ENCODE measurements around the gene CCM2L.

DNA sequence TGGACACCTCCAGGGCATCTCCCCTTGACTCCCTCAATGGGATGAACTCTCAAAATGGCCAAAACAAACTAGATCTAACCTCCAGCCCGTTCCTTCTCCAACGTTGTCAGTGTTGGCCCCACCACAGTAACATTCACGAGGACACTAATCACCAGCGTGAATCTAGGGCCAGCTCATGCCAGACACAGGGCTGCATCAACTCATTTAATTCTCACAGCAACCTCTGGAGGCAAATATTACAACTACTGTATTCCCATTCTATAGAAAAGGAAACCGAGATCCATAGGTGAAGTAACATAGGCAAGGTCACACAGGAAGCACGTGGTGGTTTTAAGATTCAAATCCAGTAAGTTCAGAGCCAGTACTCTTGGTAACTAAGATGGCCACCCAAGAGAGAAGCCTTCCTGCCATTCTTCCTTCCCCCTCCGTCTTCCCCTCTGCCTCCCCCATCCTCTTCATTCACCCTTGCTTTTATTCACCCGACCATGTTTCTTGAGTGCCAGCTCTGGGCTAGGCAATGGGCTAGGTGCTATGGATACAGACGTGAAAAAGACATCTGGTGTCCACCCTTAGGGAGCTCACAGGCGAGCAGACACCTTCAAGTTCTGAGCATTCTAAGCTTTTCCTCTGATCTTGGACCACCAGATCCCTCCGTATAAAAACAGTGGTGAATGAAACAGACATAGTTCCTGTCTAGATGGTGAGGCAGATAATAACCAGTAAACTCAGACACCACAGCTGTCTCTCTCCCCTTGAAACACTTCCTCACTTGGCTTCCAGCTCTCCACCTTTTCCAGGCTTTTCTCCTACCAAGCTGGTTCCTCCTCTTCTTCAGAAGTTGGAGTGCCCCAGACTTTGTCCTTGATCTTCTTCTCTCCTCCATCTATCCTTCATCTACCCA is 9.6 kb downstream of the CCM2L start:
- TF ChIP-seq, protein P1, sequence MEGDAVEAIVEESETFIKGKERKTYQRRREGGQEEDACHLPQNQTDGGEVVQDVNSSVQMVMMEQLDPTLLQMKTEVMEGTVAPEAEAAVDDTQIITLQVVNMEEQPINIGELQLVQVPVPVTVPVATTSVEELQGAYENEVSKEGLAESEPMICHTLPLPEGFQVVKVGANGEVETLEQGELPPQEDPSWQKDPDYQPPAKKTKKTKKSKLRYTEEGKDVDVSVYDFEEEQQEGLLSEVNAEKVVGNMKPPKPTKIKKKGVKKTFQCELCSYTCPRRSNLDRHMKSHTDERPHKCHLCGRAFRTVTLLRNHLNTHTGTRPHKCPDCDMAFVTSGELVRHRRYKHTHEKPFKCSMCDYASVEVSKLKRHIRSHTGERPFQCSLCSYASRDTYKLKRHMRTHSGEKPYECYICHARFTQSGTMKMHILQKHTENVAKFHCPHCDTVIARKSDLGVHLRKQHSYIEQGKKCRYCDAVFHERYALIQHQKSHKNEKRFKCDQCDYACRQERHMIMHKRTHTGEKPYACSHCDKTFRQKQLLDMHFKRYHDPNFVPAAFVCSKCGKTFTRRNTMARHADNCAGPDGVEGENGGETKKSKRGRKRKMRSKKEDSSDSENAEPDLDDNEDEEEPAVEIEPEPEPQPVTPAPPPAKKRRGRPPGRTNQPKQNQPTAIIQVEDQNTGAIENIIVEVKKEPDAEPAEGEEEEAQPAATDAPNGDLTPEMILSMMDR (IDR thresholded peaks at IDR 0.05) = no peak
- TF ChIP-seq EZH2phosphoT487 (IDR thresholded peaks at IDR 0.05) = no peak
- no peak for TF ChIP-seq EZH2 (IDR thresholded peaks at IDR 0.05)
